ENCODE data around the gene GFRA1. TPM values are rescaled to one million over a fixed set of nuclear protein-coding genes. Genes with fewer than 3 reads are reported as not detected.

Gene GFRA1
- total RNA-seq, 2 donors from 2014 or later = 1.6 to 3.1 TPM

DNA sequence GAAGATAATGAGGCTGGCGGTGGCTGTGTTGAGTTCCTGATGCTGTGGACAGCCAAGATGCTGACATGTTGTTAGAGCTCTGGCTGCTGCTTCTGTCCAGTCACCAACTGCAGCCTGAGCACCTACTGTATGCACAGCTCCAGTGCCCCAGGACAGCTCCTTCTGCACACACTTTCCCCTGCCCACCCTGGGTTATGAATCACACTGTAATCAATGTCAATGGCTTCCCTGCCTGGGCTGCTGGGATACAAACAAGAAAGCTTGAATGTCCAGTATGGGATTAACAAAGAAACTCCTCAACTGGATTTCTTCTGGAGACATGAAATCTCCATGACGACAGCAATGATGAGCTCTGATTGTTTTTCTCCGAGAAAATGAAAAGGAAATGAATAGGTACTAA lies 172.0 kb downstream of the GFRA1 start:
- WGBS, 2 experiments (ENCODE audit: insufficient coverage in 1 of 2, insufficient read length in 1 of 2) = 90% methylated on average over 3 of the region's 3 CpGs; no CpG with 5 or more reads in 1 of the 2 experiments
- Histone ChIP-seq H3K27ac (ENCODE audit: low read depth, low read length) (no peak overlapping the region), H3K4me3 (ENCODE audit: low read length) (no peak overlapping the region), H3K9me3 (ENCODE audit: control insufficient read depth, low read length) (no peaks in the 10 kb centered on the region), H3K9ac (ENCODE audit: extremely low read depth, low read length, poor library complexity, severe bottlenecking) (no peak overlapping the region), H3K4me1 (ENCODE audit: control insufficient read depth, insufficient read depth, low read length) (peaks cover 7% of the 10 kb centered on the region), H3K36me3 (ENCODE audit: control insufficient read depth, insufficient read depth, low read length) (no peaks in the 10 kb centered on the region), H3K27me3 (ENCODE audit: control insufficient read depth, insufficient read depth, low read length, poor library complexity, severe bottlenecking) (no peaks in the 10 kb centered on the region)
- Mint-ChIP-seq H3K27ac (no peak overlapping the region), H3K4me3 (no peak overlapping the region), H3K9me3 (no peaks in the 10 kb centered on the region), H3K27me3 (ENCODE audit: insufficient read depth) (peaks cover 24% of the 10 kb centered on the region), H3K4me1 (peaks cover 22% of the 10 kb centered on the region), H3K36me3 (ENCODE audit: low read depth) (no peaks in the 10 kb centered on the region)
- no peak for DNase-seq
- TF ChIP-seq, protein P1, sequence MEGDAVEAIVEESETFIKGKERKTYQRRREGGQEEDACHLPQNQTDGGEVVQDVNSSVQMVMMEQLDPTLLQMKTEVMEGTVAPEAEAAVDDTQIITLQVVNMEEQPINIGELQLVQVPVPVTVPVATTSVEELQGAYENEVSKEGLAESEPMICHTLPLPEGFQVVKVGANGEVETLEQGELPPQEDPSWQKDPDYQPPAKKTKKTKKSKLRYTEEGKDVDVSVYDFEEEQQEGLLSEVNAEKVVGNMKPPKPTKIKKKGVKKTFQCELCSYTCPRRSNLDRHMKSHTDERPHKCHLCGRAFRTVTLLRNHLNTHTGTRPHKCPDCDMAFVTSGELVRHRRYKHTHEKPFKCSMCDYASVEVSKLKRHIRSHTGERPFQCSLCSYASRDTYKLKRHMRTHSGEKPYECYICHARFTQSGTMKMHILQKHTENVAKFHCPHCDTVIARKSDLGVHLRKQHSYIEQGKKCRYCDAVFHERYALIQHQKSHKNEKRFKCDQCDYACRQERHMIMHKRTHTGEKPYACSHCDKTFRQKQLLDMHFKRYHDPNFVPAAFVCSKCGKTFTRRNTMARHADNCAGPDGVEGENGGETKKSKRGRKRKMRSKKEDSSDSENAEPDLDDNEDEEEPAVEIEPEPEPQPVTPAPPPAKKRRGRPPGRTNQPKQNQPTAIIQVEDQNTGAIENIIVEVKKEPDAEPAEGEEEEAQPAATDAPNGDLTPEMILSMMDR (conservative IDR thresholded peaks at IDR 0.05) = no peak

DNA sequence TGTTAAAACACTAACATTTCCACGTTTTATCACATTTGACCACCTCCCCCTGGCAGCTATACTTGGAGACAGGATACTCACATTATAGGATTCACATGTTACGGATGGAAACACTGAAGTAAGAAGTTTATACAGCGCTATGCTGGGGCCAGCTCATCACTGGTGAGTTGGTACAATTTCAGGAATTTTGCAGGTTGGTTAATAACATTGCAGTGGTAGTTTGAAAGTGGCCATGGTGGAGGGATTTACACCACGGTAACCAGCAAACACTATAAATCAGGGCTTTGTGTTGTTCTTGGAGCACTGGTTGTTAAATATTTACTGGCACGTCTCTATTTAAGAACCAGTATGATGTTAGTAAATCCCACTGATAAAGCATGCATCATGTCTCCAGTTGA lies 174.0 kb downstream of the GFRA1 start:
- H3K9me3 ChIP-seq (ENCODE audit: control insufficient read depth, low read length) = no peaks in the 10 kb centered on the region
- WGBS, 2 experiments (ENCODE audit: insufficient coverage in 1 of 2, insufficient read length in 1 of 2) = 87 to 100% methylated on average over 1 to 5 of the region's 5 CpGs
- no peaks in the 10 kb centered on the region for H3K9me3 Mint-ChIP-seq
- peaks cover 7% of the 10 kb centered on the region for H3K4me1 ChIP-seq (ENCODE audit: control insufficient read depth, insufficient read depth, low read length)
- no peak overlapping the region for H3K27ac ChIP-seq (ENCODE audit: low read depth, low read length)
- H3K4me3 ChIP-seq (ENCODE audit: low read length) = no peak overlapping the region
- TF ChIP-seq, protein P1 (conservative IDR thresholded peaks at IDR 0.05) = no peak
- no peak overlapping the region for H3K9ac ChIP-seq (ENCODE audit: extremely low read depth, low read length, poor library complexity, severe bottlenecking)
- no peak overlapping the region for H3K4me3 Mint-ChIP-seq
- H3K4me1 Mint-ChIP-seq = peaks cover 22% of the 10 kb centered on the region
- H3K27ac Mint-ChIP-seq = no peak overlapping the region
- peaks cover 8% of the 10 kb centered on the region for H3K27me3 Mint-ChIP-seq (ENCODE audit: insufficient read depth)
- no peak for DNase-seq
- H3K36me3 ChIP-seq (ENCODE audit: control insufficient read depth, insufficient read depth, low read length) = no peaks in the 10 kb centered on the region
- no peaks in the 10 kb centered on the region for H3K36me3 Mint-ChIP-seq (ENCODE audit: low read depth)
- no peaks in the 10 kb centered on the region for H3K27me3 ChIP-seq (ENCODE audit: control insufficient read depth, insufficient read depth, low read length, poor library complexity, severe bottlenecking)

DNA sequence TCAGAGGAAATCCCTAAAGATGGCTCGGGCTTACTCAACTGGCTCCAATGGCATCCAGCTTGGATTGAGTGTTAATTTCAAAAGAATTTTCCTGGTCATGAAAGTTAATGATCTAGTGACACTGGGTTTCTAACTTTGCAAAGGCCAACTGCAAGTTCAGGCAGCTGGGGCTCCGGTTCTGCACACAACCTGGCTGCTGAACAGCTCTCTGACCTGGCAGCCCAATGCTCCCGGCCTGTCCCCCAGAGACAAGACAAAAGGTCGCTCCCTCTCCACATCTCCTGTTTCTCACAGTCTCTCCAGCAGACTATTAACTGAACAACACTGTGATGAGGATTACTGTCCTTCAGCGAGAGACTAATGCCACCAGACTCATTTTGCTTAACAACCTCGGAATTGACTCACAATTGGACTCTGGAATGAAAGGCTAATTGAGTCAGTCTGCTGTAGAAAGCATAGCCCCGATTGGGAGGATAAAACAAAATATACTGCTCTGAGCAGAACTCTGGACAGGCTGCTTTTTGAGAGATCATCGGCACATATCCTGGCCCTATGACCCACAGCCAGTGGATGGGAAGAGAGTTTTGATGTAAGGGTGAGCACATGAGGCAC lies 174.5 kb downstream of the GFRA1 start:
- H3K4me3 Mint-ChIP-seq = no peak overlapping the region
- no peaks in the 10 kb centered on the region for H3K9me3 Mint-ChIP-seq
- 90 to 96% methylated on average over 5 to 8 of the region's 8 CpGs for whole genome bisulfite sequencing, 2 experiments (ENCODE audit: insufficient coverage in 1 of 2, insufficient read length in 1 of 2)
- TF ChIP-seq, protein P1 (conservative IDR thresholded peaks at IDR 0.05) = no peak
- H3K36me3 Mint-ChIP-seq (ENCODE audit: low read depth) = no peaks in the 10 kb centered on the region
- H3K9ac ChIP-seq (ENCODE audit: extremely low read depth, low read length, poor library complexity, severe bottlenecking) = no peak overlapping the region
- no peak overlapping the region for H3K27ac Mint-ChIP-seq
- DNase-seq = peak; percentile 46
- H3K4me3 ChIP-seq (ENCODE audit: low read length) = no peak overlapping the region
- H3K36me3 ChIP-seq (ENCODE audit: control insufficient read depth, insufficient read depth, low read length) = no peaks in the 10 kb centered on the region
- peaks cover 7% of the 10 kb centered on the region for H3K4me1 ChIP-seq (ENCODE audit: control insufficient read depth, insufficient read depth, low read length)
- H3K27me3 ChIP-seq (ENCODE audit: control insufficient read depth, insufficient read depth, low read length, poor library complexity, severe bottlenecking) = no peaks in the 10 kb centered on the region
- H3K27ac ChIP-seq (ENCODE audit: low read depth, low read length) = no peak overlapping the region
- peaks cover 22% of the 10 kb centered on the region for H3K4me1 Mint-ChIP-seq
- no peaks in the 10 kb centered on the region for H3K9me3 ChIP-seq (ENCODE audit: control insufficient read depth, low read length)
- peaks cover 8% of the 10 kb centered on the region for H3K27me3 Mint-ChIP-seq (ENCODE audit: insufficient read depth)
